Progenitor cell of endocrine pancreas (in vitro differentiated cells): Measurements from ENCODE around the gene DIS3L2. TPM values are rescaled to one million over a fixed set of nuclear protein-coding genes. Genes with fewer than 3 reads are reported as not detected.

Source experiments
- DNase-seq: peaks from one replicate; pipeline ENCODE4 v3.0.0; 2021; ENCODE audit warnings: low spot score; ENCODE audit not compliant: unreplicated experiment
- H3K27ac Mint-ChIP-seq: 2 replicates; pipeline ENCODE4 v1.8.0; 2021; ENCODE audit warnings: mild to moderate bottlenecking, moderate library complexity, mixed read lengths
- H3K27me3 Mint-ChIP-seq: 2 replicates; pipeline ENCODE4 v1.8.0; 2021; ENCODE audit warnings: mixed read lengths
- H3K36me3 Mint-ChIP-seq: 2 replicates; pipeline ENCODE4 v1.8.0; 2022; ENCODE audit warnings: mixed read lengths; ENCODE audit not compliant: insufficient read depth
- H3K4me1 Mint-ChIP-seq: 2 replicates; pipeline ENCODE4 v1.8.0; 2021; ENCODE audit warnings: low read depth, mixed read lengths
- H3K4me3 Mint-ChIP-seq: 2 replicates; pipeline ENCODE4 v1.8.0; 2021; ENCODE audit warnings: low read depth, mild to moderate bottlenecking, moderate library complexity, mixed read lengths
- H3K9me3 Mint-ChIP-seq: 2 replicates; pipeline ENCODE4 v1.8.0; 2021; ENCODE audit warnings: low read depth, mixed read lengths
- total RNA-seq: library from RNA; stranded (reverse); gene quantifications from 2 replicates; pipeline ENCODE4 v1.2.1, GENCODE V29; 2021
- TF ChIP-seq, protein P1 (sequence below): fragments of 200-600 bp; sonication (generic); IDR thresholded peaks from one replicate; pipeline ENCODE4 v1.5.0; 2021; ENCODE audit warnings: antibody characterized with exemption, mild to moderate bottlenecking; ENCODE audit not compliant: unreplicated experiment

DIS3L2 gene
- total RNA-seq, 1 donor from 2014 or later: 59.3 TPM

DNA sequence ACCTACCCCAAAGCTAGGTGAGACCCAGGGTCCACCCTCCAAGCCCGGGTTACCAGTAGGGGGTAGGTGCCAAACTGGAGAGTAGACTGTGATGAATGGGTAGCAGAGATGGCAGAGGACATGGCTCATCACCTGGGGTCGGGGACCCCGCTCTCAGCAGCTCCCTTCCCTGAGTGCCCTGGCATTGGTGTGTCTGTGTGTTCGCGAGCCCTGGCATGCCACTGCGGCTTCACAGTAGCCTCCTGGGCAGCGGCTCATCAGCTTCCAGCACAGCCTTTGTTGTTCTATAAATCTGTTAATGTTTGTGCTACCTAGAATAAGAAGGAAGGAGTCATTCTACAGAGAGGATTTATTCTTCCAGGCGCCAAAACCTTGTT, 354.4 kb downstream of the DIS3L2 start:
- Mint-ChIP-seq H3K9me3 (peaks cover 21% of the 10 kb centered on the region), H3K27ac (peak overlapping the region; percentile 83), H3K27me3 (no peaks in the 10 kb centered on the region), H3K4me1 (peaks cover 17% of the 10 kb centered on the region), H3K36me3 (peaks cover 12% of the 10 kb centered on the region), H3K4me3 (no peak overlapping the region)
- TF ChIP-seq, protein P1, sequence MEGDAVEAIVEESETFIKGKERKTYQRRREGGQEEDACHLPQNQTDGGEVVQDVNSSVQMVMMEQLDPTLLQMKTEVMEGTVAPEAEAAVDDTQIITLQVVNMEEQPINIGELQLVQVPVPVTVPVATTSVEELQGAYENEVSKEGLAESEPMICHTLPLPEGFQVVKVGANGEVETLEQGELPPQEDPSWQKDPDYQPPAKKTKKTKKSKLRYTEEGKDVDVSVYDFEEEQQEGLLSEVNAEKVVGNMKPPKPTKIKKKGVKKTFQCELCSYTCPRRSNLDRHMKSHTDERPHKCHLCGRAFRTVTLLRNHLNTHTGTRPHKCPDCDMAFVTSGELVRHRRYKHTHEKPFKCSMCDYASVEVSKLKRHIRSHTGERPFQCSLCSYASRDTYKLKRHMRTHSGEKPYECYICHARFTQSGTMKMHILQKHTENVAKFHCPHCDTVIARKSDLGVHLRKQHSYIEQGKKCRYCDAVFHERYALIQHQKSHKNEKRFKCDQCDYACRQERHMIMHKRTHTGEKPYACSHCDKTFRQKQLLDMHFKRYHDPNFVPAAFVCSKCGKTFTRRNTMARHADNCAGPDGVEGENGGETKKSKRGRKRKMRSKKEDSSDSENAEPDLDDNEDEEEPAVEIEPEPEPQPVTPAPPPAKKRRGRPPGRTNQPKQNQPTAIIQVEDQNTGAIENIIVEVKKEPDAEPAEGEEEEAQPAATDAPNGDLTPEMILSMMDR: no peak
- no peak for DNase-seq

DNA sequence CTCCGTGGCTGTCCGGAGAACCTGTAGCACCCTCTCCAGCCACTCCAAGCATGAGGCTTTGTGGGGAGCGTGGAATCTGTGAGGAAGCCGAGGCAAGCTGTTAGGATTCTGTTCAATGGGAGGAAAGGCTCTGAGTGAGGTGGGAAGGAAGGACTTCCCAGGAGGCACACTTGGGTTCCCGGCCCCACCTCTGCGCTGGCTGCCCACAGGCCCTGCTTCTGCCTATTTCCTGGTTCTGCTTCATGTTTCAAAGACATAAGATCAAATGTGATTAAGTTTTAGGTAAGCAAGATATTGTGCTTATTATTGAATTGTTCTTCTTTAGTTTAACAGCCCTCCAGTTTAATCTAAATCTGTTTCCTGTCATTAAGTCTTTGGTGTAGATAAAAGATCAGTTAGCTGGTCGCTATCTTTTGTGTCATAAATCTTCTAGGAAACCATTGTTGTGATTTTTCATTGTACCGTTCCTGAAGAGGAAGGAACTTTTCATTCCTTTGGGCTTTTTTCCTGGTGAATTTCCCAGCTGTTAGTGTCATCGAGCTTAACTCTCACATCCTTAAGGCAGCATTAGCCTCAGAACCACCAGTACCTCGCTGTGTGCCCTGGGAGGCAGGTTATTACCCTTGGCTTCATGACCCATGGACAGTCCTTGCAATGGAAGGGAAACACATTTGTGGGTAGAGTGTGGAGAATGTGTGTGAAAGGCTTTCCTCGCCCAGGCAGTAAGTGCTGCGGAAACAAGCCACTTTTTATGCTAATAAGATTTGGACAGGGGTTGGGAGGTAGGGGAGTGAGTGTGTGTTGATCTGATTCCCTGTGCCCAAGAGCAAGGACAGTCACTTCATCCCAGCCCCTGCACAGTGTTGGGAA, 355.2 kb downstream of the DIS3L2 start:
- no peak overlapping the region for H3K4me3 Mint-ChIP-seq
- no peaks in the 10 kb centered on the region for H3K27me3 Mint-ChIP-seq
- H3K27ac Mint-ChIP-seq: peak overlapping the region; percentile 83
- peaks cover 10% of the 10 kb centered on the region for H3K36me3 Mint-ChIP-seq
- peaks cover 17% of the 10 kb centered on the region for H3K4me1 Mint-ChIP-seq
- DNase-seq: no peak
- H3K9me3 Mint-ChIP-seq: peaks cover 19% of the 10 kb centered on the region
- TF ChIP-seq, protein P1: no peak

DNA sequence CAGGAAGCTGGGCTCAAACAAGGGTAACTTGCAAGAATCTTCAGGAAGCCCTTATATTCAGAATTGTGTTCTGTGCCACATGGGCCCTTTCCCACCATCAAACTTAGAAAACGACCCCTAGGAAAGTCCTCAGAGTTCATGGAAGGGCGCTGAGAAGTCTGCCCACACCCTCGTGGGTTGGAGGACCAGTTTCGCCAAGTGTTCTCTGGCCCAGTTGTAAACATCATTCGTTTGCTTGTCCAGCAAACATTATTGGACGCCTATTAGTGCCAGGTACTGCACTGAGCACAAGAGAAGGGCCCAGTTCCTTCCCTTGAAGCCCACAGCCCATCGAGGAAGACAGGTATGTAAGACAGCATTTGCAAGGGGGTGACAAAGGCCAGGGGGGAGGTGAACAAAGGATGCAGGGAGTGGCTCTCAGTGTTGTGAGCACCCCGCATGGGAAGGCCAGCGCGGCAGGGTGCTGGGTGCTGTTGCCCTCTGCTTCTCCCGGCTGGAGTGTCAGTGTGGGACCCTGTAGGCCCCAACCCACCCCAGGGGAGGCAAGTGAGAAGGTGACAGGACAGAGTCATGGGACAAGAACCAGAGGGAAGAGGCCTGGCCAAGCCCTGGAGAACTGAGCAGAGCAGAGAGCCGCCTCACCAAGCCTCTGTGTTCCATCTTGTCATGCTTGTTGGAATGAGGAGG, 356.8 kb downstream of the DIS3L2 start:
- Mint-ChIP-seq H3K4me1 (peaks cover 17% of the 10 kb centered on the region), H3K9me3 (peaks cover 4% of the 10 kb centered on the region), H3K27ac (no peak overlapping the region), H3K27me3 (no peaks in the 10 kb centered on the region), H3K36me3 (peaks cover 4% of the 10 kb centered on the region), H3K4me3 (no peak overlapping the region)
- TF ChIP-seq, protein P1: no peak
- DNase-seq: no peak

DNA sequence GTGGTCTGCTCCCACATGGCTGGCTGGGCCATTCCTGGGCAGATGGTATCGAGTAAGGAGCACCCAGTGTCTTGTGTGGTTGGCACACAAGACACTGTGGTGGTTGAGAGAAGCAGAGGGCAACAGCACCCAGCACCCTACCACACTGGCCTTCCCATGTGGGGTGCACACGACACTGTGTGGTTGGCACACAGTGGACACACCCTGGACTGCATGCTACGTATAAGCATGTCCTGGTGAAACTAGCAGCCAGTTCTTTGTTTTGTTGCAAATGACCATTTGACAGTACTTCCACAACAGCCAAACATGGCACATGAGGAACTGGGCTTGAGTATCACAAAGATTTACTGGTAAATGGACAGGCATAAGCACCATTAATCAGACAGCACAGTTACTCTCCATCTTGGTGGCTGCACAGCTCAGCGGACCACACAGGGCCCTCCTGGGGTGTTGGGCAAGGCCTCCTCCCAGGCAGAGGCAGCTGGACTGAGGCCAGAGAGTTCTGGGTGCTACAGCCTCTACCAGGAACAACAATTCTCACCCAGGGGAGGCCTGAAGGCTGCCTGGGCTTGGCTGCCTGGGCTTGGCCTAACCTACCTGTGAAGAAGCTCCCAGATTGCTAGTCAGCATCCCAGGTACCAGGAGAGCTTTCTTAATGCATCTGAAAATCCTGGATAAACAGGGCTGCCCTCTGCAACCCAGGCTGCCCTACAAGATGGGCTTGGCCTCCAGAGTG, 357.7 kb downstream of the DIS3L2 start:
- Mint-ChIP-seq H3K4me3 (no peak overlapping the region), H3K27me3 (no peaks in the 10 kb centered on the region), H3K27ac (no peak overlapping the region), H3K9me3 (no peaks in the 10 kb centered on the region), H3K36me3 (peaks cover 4% of the 10 kb centered on the region), H3K4me1 (peaks cover 18% of the 10 kb centered on the region)
- TF ChIP-seq, protein P1: no peak
- DNase-seq: no peak

DNA sequence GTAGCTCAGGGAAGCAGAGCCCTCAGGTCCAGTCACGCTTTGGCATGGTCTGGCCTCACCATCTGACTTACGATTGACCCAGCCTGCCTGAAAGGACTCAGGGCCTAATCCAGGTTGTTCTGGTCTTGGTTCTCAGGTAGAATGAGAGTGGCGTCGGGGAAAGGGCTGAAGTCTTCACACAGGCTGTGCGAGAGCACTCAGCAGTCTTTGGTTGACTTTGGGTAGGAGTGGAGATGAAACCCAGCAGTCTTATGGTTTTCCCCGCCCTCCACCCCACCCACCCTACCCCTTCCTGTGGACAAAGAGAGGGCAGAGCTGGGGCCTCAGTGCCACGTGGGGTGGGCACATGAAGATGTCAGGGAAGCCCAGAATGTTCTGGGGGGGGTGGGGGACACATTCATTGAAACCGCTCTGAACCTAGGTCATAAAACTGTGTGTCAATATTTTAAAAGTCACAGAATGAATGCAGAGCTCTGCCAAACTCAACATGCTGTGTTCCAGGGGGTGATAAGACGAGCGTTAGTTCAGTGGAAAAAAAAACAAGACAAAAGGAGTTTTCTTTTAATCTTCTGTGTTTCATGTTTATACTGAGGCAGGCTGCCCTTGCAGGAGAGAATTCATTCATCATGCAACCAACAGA, 358.4 kb downstream of the DIS3L2 start:
- H3K36me3 Mint-ChIP-seq: no peaks in the 10 kb centered on the region

More for the DNA sequence above, 358.4 kb downstream of the DIS3L2 start:
- H3K9me3 Mint-ChIP-seq: no peaks in the 10 kb centered on the region
- no peaks in the 10 kb centered on the region for H3K27me3 Mint-ChIP-seq
- TF ChIP-seq, protein P1: no peak
- H3K4me3 Mint-ChIP-seq: no peak overlapping the region
- peaks cover 18% of the 10 kb centered on the region for H3K4me1 Mint-ChIP-seq
- no peak for DNase-seq
- no peak overlapping the region for H3K27ac Mint-ChIP-seq
